NCI-H2107 (cell line): ENCODE results near the gene FGF14.

Source experiments
- DNase-seq: peaks from one replicate; lab custom pipeline; 2025; lab: John Stamatoyannopoulos, UW

The FGF14 gene

DNA sequence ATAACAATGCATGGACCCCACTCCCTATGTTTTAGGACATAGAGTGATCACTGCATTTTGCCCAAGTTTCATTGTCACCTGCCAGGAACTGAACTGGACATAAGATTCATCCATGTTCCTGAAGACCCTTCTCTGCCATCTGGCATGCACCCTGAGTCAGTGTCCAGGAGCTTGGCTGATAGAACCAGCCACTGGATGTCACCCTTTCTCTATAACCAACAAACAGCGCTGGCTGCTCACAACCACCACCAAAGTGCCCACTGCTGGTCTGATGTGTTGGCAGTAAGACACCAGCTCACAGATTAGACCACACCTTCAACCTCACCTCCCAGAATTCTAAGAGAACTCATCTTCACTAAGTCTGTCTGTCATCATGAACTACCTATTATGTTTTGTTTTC lies 616.0 kb downstream of the FGF14 start:
- peak; percentile 25 for DNase-seq

DNA sequence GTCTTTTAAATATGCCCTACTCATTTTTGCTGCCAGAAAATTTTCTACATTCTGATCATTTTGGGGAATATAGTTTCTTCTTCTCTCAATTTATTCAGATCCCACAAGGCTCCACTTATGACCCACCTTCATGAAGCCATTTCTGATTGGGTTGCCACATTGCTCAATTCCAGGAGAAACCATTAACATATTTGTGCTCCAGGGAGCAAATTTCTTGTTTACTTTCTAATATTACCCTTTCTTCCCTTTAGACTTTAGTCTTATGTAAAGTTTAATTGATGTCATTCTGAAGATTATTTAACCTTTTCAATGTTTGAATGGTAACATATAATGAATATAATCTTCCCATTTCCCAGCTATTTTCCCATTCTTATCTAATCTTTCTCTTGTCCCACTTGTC lies 617.5 kb downstream of the FGF14 start:
- no peak for DNase-seq

DNA sequence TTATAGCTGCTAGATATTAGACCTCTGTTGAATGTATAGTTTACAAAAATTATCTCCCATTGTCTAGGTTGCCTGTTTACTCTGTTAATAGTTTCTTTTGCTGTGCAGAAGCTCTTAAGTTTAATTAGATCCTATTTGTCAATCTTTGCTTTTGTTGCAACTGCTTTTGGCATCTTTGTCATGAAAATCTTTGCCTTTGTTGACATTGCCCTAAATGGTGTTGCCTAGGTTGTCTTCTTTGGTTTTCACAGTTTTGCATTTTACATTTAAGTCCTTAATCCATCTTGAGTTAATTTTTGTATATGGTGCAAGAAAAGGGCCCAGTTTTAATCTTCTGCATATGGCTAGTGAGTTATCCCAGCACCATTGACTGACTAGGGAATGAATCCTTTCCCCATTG lies 618.3 kb downstream of the FGF14 start:
- DNase-seq: no peak

DNA sequence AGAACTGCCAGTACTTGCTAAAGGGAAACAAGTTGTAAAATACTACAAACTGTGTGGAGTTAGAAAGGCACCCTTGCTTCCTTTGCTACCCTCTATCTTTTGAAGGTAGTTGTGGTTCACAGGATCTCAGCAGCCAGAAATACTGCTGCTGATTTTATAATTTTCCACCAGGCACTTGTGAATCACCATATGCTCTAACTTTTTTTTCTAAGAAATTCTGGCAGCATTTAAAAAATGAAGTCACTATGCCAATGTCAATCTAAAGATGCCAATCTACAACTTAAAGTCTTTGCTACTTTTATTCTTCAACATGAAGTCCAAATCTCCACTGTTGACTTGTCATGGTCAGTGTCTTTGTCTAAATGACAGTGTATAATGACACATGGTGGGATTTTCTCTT lies 621.6 kb downstream of the FGF14 start:
- DNase-seq: no peak

DNA sequence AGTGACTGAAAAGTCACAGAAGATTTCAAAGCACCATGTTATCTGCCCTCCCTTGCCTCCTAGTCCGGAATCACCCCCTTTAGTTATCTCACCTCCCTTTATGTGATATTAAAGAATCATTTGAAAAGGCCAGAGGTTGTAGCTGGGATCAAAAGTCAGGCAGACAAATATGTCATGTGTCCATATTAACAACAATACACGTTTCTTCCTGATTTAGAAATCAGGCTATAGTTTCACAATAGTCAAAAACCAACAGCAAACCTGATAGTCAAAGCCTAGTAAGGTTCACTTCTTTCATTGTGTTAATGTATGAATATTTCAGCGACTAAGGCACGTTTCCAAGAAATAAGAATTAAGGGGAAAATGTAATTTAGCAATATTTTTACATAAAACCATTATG lies 622.7 kb downstream of the FGF14 start:
- DNase-seq: no peak

DNA sequence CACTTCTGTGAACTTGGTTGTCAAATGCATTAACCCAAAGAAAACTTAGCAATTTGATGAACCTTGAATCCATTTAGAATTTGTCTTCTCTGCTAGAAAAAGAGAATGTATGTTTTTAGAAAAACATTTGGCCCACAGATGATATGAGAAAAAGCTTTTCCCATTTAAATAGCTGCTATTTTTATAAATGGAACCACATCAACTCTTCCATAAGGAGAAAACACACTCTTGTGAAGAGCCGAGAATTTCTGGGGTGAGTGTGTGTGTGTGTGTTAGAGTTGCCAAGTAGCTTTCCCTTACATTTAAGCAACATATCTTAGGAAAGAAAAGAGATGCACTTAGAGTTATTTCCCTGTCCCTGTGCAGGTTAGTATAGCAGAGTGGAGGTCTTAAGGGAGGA lies 626.6 kb downstream of the FGF14 start:
- DNase-seq: no peak

DNA sequence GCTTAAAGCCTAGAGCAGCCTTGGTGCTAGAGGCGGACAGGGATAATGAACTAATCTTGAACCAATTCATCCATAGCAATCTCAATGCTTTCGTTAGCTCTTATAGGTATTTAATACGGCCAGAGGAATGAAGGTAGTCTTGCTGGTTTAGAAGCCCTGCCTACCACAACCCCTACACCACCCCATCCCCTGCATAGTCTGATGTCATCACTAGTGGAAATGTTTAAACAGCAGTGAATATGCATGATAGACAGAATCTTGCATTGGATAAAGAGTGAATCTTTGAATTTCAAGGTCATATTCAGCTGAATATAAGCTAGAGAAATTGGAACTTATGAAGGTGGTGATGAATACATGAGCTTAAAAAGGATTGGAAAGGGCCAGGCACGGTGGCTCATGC lies 627.5 kb downstream of the FGF14 start:
- DNase-seq: no peak

DNA sequence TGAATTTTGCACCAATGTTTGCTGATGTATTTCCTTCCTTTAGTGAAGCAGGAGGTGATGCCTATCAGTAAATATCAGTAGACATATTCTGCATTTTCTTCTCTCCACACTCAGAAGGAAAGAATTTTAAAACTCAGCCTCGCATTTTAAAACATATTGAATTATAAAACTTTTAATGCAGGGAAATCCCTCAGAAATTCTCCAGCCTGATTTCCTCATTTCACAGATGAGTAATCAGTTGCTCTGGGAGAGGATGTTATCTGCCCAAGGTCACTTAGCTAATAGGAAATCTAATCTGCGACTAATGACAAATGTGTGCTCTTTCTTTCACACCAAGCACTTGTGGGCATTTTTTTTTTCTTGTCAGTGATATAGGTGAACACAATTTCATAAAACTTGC lies 628.8 kb downstream of the FGF14 start:
- no peak for DNase-seq

DNA sequence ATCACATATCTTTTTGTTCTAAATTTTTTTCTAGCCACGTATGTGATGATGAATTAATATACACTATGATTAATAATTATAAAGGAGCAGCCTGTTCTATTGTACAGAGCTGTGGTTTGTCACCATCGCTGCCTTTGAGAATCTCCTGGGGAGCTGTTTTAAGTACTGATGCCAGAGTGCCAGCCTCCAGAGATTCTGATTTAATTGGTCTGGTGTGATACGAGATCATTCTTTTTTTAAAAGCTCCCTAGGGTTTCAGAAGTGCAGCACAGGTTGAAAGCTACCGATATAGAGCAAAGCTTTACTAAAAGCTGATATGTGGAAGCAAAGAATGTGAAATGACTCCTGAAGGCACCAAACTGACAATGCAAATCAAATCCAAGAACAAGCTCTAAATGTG lies 634.7 kb downstream of the FGF14 start:
- no peak for DNase-seq

DNA sequence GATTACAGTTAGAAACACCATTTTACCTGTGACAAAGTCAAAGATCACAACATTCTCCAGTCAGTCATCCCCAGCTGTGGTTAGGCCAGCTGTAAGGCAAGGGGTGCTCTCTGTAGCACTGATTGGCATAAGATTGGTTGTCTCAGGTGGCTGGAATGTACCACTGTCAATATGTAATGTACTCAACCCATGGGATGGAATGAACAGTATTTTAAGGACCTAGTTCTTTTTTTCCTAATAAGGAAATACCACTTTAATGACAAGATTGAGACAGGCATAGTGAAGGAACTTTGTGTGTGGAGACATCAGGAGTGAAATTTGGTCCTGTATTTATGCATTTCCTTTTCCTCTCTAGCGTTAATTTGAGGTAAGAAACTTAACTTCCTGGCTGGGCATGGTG lies 638.7 kb downstream of the FGF14 start:
- DNase-seq: no peak

DNA sequence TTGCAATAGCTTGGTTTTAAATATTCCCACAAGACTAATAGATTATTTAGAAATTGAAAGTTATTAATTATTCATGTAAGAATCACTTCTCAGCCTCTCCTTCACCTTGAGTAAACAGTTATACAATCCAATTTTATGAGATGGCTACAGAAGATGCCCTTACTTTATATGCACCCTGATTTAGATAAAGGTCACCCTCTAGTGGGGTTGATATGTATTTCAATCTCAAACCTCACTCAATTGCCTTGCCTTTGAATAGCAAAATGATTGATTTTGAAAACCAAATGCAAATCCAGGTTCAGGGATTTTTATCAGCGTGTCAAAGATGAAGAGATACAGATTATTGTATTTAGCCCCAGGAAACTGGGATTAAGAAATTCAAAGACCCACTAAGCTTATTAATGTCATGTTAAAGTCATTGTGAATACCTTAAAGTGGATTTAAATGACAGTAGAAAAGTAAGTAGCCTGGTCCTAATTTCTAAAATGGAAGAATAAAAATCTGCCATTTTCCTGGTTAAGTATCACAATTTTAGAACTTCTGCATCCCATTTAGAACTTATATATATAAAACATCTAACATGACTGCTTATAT lies 644.3 kb downstream of the FGF14 start:
- peak; percentile 9 for DNase-seq

DNA sequence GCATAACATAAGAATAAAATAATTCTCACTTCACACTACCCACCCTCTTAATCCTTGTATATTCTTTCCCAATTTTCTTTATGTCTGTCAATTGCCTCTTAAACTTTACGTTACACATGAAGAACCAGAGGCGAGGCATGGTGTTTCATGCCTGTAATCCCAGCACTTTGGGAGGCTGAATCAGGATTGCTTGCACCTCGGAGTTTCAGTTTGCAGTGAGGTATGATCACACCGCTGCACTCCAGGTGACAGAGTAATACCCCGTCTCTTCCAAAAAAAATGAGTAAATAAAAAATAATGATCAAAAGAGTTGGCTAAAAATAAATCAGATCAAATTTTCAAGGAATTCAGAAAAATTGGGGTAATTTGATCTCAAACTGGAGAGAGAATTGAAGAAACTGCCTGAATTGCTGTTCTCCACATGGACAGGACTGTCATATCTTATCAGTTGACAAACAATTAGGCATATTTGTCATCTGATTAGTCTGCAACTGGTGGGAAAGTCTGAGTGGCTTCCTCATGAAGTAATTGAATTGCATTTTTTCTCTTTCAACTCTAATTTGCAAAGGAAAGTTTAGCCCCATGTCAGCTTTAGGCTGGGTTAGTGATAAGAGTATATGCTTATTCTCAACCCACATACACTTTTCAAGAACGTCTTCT lies 646.5 kb downstream of the FGF14 start:
- no peak for DNase-seq

DNA sequence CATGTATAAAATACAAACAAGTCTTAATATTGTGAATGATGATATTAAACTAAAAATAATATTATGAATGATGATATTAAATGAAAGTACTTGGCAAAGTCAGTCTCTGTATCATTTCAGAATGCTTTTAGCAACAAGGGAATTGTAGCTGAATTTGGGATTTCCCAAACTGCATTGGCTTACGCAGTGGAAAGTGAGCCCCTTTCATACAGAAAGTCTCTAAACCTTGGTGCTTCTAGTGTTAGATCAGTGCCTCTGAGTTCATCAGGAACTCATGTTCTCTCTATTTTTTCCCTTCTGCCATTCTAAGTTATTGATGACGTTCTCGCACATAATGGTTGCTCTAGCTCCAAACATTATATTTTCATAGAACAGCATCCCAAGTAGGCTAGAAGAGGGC lies 649.4 kb downstream of the FGF14 start:
- no peak for DNase-seq

DNA sequence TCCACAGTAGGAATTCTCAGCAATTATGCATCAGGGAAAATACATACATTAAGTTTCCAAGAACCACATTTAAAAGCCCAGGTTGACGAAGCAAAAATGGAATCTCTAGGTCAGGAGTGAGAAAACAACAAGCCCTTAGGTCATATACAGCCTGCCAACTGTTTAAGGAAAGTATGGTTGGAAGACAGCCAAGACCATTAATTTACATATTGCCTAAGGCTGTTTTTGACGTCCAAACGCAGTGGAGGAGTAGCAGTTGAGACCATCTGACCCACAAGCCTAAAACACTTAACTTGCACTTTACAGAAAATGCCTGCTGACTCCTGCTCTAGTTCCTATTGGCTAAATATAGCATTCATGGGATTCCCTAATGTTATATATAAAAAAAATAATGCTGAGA lies 650.4 kb downstream of the FGF14 start:
- peak; percentile 63 for DNase-seq

DNA sequence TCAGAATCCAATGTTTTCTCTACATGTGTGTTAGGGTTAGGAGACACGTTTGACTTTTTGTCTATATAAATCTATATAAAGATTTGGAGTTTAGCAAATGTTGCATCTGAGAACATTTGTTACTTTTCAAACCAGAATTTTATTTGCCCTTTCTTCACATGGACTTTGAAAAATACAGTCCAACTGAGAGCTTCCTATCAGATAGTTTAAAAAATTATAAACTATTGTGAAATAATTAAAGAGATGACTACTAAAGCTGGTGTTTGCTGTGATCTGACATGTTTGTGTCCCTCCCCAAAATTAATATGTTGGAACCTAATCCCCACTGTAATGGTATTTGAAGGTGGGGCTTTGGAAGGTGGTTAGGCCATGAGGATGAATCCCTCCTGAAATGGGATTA lies 652.3 kb downstream of the FGF14 start:
- no peak for DNase-seq

DNA sequence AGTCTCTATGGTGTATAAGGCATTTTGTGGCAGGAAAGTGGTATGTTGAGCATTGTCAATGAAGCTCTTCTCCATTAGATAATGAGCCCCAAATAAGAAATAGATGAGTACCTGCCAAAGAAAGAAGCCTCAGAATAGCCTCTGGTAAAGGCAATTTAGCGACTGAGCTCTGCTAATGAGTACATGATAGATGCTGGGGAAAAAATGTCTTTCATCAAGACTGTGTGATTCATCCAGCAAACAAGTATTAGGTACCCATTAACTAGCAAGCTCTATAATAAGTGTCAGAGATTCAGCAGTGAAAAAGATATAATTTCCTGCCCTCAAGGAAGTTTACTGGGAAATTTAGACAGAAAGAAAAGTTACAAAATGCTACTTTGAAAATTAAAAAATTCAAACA lies 654.8 kb downstream of the FGF14 start:
- DNase-seq: no peak

DNA sequence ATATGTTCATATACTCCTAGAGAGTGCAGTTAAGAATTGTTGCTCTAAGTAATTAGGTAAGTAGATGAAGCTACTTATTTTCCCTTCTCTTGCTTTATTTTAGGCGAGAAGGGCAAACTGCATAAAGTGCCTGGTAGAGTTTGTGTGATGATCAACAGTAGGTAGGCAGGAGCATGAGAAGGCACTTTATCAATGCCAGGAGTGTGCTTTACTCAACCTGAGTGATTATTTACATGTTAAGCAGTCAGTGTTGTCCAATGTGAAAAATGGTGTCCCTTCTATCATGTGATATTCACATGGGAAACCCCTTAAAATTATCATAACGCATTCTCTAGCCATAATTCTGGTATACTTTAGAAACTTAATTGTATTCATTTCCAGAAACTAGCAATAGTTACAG lies 655.3 kb downstream of the FGF14 start:
- DNase-seq: no peak

DNA sequence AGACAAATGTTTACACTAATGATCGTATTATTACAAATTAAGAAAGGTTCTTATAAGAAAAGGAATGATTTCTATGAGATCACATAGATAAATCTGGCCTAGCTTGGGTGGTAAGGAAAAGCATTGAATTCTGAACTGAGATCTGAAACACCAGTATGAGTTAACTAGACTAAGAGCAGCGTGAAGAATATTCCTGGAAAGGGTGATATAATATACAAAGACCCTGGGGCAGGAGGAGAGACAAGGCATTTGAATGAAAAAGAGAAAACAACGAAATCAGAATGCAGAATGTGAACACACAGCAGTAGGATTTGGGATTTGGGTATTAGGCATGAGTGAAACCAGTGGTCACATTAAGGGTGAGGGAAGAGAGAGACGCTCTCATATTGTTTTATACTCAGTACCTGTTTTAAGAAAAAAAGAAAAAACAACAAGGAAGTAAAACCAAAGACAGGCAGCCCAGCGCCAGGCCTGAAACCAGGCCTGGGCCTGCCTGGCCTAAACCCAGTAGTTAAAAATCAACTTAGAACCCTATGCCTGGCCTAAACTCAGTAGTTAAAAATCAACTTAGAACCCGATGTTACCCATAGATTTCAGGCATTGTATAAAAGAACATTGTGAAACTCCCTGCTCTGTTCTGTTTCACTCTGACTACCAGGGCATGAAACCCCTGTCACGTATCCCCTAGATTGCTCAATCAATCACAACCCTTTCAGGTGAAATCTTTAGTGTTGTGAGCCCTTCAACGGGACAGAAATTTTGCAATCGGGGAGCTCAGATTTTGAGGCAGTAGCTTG lies 662.3 kb downstream of the FGF14 start:
- DNase-seq: no peak

DNA sequence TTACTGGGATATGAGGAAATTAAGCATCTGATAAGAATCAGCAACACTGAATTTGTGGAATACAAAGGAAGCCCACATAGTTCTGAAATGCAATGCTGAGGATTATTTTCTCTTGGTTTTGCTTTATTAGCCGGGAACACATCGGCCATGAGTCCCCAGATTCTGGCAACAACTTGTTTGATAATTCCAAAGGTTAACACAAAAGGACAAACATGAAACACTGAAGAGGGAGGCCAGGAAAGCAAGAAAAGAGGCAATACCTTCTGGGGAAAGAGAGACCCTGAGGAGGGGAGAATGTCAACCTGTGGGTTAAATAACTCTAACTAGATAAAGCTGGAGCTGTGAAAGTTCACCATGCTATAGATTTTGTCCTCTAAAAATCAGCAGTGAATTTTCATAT lies 663.5 kb downstream of the FGF14 start:
- DNase-seq: no peak

DNA sequence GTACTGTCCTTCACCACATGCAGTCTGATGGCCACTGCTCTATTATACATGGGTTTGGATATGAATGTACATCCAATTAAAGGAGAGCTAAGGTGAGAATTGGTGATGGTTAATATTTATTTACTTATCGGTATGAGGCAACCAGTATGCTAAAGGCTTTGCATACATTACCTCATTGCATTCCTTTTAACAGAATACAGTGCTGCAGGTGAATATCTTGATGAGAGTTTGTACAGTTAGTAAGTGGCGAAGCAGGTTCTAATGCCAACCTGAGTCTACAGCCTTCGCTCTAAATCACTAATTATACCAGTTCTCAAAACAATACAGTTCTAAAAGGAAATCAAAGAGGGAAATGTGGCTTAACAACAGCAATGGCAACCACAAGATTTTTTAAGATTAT lies 665.3 kb downstream of the FGF14 start:
- DNase-seq: no peak

DNA sequence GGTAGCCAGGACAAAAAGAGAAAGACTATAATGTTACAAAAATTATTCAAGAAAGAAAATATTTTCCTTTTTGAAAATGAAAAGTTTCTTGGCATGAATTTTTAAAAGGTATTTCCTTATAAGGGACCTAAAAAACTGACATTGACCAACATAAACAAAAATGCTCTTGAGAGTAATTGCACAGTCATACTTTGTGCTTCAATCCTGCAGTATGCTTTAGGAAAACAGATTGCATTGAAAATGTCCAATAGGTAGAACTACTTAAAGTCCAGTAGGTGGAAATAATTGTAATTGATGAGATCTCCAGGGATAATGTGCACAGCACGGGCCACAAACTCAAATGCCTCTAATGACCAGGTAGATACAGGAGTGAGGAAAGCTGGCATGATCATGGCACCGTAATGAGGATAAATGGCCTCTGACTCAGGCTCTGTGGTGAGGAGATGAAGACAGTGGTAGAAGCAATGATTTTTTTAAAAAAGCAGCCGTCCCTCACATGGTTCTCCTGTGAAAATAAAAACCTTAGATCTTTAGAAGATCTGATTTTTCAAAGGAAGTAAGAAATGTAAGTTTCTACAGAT lies 671.3 kb downstream of the FGF14 start:
- no peak for DNase-seq

DNA sequence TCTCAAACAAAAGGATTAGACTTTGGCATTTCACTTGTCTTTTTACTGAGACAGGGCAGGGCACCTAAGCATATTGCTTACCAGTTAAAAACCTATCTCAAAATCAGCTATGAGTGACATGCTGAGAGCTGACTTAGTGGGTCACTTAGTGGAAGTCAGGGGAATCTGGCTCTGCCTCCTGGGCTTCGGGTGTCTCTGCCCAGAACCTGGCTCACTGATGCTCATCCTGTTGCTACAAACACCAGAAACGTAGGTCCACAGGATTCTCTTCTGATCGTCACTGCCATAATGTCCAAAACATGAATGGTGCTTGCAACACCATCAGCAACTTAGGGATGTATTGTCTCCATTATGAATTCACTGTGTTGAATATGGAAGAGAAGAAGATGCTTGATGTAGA lies 673.2 kb downstream of the FGF14 start:
- DNase-seq: no peak

DNA sequence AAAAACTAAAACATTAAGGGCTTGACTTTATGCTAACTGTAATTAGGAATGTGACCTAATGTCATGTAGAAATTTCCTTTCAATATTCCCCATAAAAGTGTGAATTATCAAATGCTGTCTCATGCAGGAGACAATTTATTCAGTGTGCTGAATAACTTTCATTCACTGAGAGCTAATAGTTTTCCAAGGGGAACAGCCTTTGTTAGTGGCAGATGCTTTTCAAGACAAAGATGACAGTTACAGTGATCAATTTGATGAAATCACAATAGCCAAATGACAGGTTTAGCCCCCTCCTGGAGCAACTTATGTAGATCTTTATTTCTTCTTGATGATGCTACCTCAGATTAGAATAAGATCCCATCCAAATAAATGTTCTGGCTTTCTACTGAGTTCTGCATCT lies 673.8 kb downstream of the FGF14 start:
- DNase-seq: no peak
